A172 (cell line): ENCODE results near the gene ETV5. TPM values are rescaled to one million over a fixed set of nuclear protein-coding genes. Genes with fewer than 3 reads are reported as not detected.
A peak's percentile ranks its signal among the peaks of the same experiment; 100 is the strongest.

Experiments
- DNase-seq: peaks from one replicate; pipeline ENCODE4 v3.0.0-alpha.2; 2015; ENCODE audit warnings: low spot score
- total RNA-seq: library from RNA; depleted of rRNA; stranded (reverse); fragments of >200 nt; shearing (Covaris generic); gene quantifications from 2 replicates; pipeline ENCODE4 v1.2.3, GENCODE V29; 2014; rRNA removed

ETV5 gene
- 36.0 and 41.2 TPM in 2 replicates for total RNA-seq

DNA sequence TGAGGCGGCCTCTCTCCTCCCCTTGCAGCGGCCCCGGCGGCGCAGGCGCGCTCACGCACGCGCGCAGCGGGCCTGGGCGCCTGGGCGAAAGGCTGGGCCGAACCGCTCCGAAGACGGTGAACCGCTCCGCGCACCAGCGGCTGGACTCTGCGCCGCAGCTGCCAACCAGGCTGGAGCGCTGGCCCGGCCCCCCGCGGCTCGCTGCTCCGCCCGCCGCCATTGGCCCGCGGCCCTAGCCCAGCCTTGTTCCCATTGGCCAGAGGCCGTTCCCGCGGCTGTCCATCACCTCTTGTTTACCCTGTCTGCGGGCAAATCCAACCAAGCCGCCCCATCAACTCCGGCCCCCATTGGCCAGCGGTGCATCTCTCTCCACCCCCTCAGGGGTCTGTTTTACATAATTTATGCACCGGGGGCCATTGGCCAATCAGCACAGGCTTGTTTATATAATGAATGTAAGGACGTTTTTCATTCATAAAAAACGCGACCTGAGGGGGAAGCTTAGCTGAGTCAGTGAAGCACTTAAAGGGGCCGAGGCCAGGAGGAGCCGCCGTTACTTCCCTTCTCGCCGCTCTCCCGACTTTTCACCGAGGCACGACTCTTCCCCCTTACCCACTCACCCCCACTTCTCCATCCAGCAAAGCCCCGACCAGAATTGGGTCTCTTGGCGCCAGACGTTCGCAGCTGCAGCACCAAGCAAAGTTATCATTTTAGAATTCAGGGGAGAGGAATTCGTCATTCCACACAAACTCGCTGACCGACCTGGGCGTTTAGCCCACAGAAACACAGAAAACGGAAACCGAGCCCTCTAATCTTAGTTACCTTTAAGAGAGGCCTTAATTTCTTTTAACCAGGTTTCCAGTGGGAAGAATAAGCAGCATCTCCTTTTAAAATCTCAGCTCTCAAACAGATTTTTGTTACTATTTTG is at the start of gene ETV5:
ETV5 (minus strand) TSS at position 149 of the 925 bp plus-strand sequence. CDS start 3,221 bp downstream, outside the sequence.
- peak; percentile 99 for DNase-seq

DNA sequence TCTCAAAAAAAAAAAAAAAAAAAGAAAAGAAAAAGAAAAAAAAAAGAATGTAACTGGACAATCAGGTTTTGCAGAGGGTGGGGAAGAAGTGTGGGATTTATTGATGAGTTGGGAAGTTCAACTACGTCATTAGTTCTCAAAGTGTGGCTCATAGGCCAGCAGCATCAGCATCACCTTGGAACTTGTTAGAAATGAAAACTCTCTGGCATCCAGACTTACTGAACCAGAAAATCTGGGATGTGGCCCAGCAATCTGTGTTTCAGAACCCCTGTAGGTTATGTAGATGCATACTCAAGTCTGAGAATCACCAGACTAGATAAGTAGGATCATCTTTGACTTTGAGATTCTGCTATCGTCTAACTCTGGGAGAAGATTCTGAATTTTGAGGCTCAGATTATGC is 45.8 kb upstream of the ETV5 start:
- no peak for DNase-seq

DNA sequence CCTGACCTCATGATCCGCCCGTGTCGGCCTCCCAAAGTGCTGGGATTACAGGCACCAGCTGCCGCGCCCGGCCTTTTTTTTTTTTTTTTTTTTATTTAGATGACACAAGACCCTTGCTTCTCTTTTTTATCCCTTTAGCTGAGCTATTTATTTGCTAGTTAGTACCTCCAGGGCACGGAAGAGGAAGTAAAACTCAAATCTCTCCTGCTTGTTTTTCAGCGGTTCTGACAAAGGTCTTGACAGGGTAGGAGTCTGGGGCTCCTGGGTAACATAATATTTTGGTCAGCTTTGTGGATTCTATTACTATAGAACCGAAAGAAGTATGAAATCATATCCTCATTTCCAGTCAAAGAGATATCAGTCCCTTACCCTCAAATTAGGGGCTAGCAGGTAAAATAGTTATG is 44.0 kb upstream of the ETV5 start:
- DNase-seq, result no peak

DNA sequence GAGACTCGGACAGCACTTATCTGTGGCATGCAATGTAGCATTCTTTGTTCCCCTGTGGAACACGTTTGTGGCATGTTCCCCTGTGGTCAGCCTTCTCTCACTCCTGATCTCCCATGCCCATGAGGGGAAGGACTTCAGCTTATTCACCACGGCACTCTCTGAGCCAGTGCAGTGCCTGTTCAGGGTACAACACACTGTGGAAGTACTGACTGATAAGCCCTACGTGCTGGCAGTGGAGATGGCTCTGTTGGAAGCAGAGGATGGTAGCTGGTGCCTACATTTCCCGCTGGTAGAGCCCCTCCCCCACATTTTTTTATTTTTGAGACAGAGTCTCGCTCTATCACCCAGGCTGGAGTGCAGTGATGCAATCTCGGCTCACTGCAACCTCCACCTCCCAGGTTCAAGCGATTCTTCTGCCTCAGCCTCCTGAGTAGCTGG is 43.5 kb upstream of the ETV5 start:
- DNase-seq, result no peak

DNA sequence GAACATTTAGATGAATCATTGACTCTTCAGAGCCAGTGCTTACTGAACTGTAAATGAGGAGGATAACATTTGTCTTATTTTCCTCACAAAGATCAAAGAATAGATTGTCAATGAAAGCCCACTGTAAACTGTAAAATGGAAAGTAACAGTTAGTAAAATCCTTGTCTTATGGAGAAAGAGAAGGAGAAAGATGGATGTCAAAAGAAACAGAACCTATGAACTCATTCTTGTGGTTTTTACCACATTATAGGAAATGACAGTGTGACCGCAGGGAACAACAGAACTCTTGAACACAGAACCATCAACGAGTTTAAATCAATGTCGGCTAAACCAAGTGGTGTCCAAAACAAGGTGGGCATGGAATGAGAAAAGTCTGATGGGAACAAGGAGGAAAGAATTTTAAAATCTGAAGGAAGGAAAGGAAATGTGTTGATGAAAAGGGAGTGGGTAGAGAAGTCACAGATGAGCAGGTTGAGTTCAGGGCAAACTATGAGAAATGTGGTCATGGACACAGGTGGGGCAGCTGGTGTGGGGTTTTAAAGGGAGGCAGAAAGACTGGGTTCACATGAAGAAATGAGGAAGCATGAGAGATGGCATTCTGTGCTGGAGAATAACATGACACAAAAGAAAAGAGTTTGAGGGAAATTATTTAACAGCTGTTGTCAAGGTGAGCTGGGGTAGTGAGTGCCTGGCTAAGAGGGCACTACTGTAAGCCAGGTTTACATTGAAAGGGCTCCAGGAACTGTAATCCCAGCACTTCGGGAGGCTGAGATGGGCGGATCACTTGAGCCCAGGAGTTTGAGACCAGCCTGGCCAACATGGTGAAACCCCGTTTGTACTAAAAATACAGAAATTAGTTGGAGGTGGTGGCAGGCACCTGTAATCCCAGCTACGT is 42.4 kb upstream of the ETV5 start:
- no peak for DNase-seq

DNA sequence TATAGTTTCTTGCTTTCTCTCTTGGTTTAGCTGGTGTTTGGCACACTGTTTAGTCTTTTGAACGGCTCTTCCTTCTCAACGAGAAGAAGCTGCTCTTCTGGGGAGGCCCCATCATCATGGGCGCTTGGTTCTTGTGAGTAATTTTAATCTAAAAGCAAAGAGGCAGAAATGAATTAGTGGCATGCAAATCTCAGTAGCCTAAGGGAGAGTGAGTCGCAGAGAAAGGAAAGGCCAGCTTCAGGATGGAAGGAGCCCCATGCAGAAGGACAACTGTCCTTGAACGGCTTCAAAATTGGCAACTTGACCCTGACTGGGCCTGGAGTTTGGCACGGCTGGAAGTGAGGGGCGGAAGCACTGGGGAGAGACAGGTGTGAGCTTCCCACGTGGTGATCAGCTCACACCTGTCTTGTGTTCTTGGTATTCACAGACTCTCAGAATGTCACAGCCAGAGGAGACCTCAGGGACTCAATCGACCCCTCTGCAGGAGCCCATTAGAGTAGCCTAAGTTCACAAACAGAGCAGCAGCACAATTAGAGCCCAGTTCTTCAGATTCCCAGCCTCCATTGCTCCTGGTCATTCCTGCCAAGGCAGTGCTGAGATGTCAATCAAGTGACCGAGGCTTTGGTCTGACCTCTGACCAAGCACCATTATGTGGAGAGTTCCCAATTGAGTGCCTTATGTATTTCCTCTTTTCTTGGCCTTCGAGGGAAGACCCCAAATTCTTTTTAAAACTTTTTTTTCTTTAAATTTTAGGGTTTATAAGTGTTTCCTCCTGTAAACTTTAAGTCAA is 41.3 kb upstream of the ETV5 start:
- no peak for DNase-seq

DNA sequence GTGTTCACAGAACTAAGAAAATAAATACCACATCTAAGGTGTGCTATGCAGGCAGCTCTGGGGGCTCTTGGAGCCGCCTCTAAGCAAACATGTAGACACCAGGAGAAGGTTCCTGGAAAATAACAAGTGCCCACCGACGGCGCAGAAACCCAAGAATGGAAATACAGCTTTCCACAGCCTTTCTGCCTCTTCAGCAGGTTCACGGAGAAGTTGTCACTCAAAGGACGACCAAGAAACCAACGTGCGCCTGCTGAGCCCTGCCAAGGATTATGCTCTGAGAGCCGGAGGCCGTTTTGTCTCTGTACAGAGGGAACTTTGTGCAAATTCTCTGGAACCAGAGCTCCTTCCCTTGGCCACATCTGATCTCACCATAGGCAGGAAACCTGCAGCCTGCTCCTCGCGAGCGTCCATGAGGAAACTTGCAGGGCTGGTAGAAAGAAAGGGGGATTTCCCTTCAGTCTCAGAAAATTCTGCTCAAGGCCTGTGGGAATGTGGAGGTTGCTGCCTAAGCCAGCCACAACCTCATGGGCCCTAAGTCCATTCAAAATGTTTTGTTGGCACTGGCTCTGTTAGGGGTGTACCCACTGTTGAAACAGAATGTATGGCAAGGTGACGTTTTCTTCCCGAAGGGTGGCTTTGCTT is 40.6 kb upstream of the ETV5 start:
- DNase-seq, result no peak

DNA sequence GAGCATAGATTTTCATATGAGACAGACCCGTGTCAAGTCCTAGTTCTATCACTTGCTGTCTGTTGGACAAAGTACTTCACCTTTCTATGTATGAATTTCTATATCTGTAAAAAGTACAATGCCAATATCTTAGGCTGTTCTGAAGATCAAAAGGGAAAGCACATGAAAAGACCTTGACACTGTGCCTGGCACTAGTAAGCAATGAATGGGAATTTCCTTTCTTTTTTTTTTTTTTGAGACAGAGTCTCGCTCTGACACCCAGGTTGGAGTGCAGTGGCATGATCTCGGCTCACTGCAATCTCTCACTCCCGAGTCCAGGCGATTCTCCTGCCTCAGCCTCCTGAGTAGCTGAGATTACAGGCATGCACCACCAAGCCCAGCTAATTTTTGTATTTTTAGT is 35.4 kb upstream of the ETV5 start:
- no peak for DNase-seq

DNA sequence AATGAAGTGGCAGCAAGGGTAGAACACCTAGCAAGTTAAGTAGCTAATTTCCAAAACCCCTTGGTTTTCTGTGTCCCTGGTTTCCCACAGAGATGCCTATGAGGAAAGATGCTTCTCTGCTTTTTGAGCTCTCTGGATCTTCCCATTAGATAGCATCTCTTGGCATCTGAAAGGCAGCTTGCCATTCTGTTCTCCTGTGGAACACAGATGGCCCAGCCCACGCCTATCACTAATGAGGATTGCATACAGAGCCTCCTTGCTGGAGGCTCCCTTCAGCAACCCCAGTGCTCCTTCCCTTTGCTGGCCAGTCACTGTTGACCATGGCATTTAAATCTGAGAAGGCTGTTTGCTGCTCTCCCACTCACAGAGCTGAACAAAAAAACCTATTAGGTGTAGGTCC is 34.4 kb upstream of the ETV5 start:
- no peak for DNase-seq

DNA sequence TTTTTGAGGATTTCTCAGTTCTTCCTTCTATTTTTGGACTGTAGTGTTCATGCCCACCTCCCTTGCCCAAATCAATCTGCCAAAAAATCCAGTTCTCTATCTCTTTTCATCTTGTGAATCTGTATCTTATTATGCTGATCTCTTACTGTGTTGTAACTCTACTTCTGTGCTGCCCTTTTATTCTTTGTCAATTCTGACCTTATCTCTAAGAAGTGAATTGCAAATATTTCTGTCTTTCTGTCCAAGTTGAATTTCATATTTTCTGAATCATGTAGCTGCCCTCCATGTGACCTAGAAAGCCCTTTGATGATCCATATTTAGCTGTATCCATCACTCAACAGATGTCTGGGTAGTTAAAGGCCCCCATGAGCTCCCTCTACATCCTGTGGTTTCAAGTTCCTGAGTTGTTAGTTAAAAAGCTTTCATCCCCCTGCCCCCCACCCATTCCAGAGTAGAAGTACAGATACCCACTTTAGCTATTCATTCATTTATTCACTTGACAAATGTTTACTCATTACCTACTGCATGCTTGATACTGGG is 33.6 kb upstream of the ETV5 start:
- no peak for DNase-seq

DNA sequence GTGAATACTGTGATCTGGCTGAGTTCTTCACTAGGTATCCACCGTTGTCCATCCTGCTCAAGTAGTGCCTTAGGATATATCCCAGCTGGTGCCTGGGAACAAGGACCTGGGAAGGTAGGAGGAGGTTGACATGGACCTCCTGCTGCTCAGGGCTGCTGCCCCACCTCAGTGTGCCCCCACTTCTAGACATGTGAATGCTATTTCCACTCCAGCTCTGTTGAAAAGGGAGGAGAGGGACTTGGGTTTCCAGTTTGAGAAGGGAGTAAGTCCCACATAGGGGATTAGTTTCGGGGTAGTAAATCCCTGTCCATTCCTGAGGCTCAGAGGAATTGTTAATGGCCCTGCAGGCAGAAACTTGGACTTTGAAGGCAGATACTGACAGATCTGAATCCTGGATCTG is 32.9 kb upstream of the ETV5 start:
- DNase-seq, result no peak

DNA sequence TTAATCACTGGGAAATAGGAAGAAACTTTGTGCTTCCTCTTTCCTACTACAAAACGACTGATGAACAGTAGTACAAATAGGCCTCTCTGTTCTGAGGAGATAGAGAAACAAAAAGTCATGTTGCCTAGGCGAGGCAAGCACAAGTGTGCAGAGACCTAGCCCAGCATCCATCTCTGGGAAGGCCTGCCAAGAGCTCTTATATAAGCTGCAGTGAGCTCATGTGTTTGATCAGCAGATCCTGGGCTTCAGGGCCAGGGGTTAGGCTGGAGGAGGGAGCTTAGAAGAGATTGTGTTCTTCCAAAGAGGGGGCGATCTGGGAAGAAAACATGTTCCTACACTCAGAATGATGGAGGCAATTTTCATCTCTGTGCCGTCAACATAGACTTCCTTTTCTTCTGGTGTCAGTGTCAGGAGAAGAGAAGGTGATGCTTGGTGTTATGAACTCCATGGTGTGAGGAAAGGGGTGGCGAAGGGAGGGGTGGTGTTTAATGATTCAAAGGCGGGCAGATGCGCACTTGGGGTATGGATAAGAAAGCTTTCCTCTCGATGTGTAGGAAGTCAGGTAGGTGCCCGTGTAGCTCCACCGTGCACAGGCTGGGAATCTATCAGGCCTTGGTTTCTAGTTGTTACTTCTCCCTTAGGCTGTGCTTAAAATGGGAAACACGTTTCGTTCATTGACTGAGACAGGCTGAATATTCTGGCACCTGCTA is 29.5 kb upstream of the ETV5 start:
- DNase-seq, result no peak

DNA sequence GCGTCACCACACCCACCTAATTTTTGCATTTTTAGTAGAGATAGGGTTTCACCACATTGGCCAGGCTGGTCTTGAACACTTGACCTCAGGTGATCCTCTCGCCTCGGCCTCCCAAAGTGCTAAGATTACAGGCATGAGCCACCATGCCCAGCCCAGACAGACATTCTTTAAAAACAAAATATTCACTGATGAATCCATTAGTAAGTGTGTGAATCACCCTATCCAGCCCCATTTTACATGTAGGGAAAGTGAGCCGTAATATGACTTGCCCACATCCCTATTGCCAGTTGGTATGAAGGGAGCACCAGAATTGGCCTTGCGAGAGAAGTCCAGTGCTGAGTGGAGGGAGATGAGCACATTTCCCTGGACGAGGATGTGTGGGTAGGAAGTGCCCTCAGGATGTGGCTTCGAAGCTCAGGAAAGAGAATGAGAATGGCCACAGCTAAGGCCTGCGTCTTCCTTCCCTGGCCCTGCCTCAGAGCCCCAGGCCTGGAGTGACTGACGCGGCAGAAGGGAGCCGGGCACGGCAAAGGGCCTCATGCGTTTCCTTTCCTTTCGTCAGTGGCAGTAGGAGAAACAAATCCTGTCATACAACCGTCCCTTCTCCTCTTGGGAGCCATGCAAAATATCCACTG is 28.3 kb upstream of the ETV5 start:
- no peak for DNase-seq

DNA sequence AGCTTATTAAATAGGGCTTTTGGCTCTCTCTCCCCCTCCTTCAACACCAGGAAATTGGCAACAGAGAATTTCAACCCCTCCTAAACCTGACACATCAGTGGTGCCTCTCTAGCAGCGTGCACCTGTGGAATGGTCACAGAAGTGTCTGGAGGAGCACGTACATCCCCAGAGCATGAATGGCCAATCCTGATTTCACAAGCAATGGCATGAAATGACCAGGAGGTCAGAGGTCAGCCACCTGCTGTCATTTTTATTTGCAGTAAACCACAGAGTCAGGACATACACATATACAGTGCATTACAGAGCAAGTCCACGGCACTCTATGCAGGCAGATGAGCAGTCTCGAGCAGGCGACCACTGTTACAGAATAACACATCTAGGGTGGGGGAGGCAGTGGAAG is 25.1 kb upstream of the ETV5 start:
- no peak for DNase-seq

DNA sequence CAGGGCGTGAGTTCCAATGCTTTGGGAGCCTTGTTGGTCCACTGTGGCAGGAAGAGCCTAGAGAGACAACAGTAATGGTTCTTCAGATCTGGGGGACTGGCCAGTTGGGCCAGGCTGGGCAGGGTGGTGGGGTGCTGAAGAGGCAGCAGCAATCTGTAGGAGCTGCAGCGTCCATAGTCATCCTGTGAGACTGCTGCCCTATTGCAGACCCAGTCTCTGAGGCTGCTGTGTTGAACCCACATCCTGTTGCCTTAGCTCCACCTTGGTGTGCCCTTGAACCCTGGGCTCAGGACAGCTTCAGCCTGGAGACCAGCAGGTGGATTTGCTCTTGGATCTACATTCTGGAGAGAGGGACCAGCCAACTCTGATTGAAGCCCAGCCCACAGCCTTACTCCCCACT is 23.6 kb upstream of the ETV5 start:
- DNase-seq, result no peak

DNA sequence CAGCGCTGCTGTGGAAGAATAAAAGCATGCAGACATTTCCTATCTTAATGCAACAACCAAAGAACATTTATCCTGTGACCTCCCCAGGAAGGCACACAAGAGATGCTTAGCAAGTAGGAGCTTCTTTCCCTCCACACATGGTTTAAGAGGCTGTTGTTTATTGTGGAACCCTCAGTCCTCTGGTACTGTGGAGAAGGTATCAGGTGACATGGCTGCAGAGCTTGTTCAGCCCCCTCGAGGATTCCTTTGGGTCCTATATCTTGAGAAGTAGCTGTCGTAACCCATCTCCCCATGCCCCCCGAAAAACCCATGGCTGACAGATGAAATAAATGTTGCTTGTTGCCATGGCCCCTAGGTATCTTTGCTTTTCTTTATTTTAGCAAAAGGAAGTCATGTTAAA is 20.3 kb upstream of the ETV5 start:
- DNase-seq, result no peak

DNA sequence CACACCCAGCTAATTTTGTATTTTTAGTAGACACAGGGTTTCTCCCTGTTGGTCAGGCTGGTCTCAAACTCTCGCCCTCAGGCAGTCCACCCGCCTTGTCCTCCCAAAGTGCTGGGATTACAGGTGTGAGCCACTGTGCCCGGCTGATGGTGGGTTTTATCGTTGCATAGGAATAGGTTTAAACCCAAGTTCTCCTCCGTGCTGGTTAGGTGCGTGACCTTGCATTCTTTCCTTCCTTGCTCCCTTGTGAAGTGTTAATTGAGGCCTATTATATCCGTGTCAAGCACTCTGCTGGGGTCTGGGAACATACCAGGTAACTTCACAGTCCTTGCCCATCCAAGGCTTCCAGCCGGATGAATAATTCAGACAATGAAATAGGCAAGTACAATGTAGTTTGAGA is 19.3 kb upstream of the ETV5 start:
- DNase-seq, result no peak

DNA sequence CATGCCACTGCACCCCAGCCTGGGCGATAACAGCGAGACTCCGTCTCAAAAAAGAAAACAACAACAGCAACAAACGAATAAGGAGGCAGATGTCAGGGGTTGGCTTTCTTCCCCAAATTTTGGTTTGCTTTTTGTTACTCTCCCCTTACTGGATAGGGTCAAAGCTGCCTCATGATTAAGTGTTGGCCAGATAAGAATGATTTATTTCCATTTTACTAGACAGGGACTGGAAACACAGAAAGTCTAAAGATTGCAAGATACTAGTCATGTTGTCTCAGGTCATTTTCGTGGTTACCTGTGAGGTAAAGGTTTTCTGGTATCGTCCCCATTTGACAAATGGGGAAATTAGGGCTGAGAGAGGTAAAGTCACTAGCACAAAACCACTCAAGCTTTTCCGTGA is 18.6 kb upstream of the ETV5 start:
- DNase-seq, result no peak

DNA sequence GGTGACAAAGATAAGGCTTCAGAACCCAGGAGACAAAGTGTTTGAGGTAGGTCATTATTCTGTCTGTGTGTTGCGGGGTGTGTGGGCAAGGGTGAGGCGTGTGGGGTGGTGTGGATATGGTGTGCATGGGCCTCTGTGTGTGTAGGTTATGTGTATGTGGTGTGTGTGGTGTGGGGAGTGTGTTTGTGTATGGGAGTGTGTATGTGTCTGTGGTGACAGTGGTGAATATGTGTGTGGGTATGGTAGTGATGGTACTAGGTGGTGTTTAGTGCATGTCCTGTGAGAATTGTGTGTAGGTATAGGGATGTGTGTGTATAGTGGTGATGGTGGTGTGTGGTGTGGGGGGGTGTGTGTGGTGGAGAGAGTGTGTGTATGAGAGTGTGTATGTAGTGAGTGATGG is 16.2 kb upstream of the ETV5 start:
- DNase-seq, result no peak

DNA sequence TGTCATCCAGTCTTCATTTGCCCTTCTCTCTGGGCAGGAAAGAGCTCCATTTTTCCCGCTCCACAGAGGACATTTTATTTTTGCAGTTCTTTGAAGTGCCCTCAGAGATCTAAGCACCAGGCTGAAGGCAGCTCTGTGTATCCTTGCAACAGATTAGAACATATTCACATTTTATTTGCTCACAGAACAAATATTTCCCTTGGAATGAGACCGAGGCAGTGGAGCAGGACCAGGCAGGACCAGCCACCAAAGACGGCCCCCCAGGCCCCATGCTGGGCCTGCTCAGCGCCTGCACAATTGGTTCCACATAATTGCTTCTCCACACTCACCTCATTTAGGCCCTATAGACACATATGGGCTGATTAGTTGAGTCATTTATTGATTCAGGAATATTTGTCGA is 15.7 kb upstream of the ETV5 start:
- no peak for DNase-seq
